HCT116 (cell line): Measurements from ENCODE around the gene RGL2. TPM values are rescaled to one million over a fixed set of nuclear protein-coding genes. Genes with fewer than 3 reads are reported as not detected.

Experiments
- ATAC-seq: fragments of 200-7000 bp; cut with Tn5 transposase; 2 replicates; pipeline ENCODE4 v1.9.1; 2020; ENCODE audit warnings: mild to moderate bottlenecking, moderate library complexity
- BruUV-seq: library from RNA; stranded (reverse); fragments of 400-500 nt; replicated peaks from 2 replicates; lab custom pipeline; 2021; lab: Mats Ljungman, UMichigan
- CTCF ChIA-PET: fragments of 300-600 bp; sonication (Branson Sonifier 250); formaldehyde crosslinking; loops from one replicate; lab custom pipeline; 2021; ENCODE audit warnings: antibody characterized with exemption; lab: Charles Lee
- POLR2A ChIA-PET: fragments of 300-600, 350-600 bp; sonication (Branson Sonifier 250); formaldehyde crosslinking; loops from one replicate; lab custom pipeline; 2021; ENCODE audit warnings: antibody characterized with exemption; lab: Charles Lee
- RAD21 ChIA-PET, 2 experiments: fragments of 300-600 bp; sonication (Branson Sonifier 250); formaldehyde crosslinking; loops; one replicate each; lab custom pipeline; 2023; ENCODE audit warnings: low total read pairs in 2 of 2; ENCODE audit not compliant: uncharacterized antibody in 2 of 2, unreplicated experiment in 2 of 2, low non-redundant PET in 1 of 2; lab: Charles Lee
- DNase-seq: peaks from one replicate; pipeline ENCODE4 v3.0.0-alpha.2; 2010; ENCODE audit warnings: low read depth, low spot score
- H2AFZ ChIP-seq: fragments of 200-600 bp; shearing (Covaris generic), sonication (generic); 2 replicates; pipeline ENCODE4 v1.6.1; 2017; ENCODE audit warnings: low read depth, mixed run types, mixed read lengths, antibody characterized with exemption, low read length; ENCODE audit not compliant: poor library complexity, severe bottlenecking
- H3K27ac ChIP-seq: 2 replicates; pipeline ENCODE4 v1.5.1; 2012; ENCODE audit warnings: low read depth, low read length
- H3K27me3 ChIP-seq: fragments of 200-600 bp; sonication (generic); 2 replicates; pipeline ENCODE4 v1.6.1; 2016; ENCODE audit warnings: mixed run types, low read length, mixed read lengths; ENCODE audit not compliant: insufficient read depth
- H3K36me3 ChIP-seq, 2 experiments: fragments of 200-500 bp in 1 of 2; fragments of 200-600 bp in 1 of 2; sonication (Bioruptor generic) in 1 of 2; sonication (generic) in 1 of 2; 2 replicates each; pipeline versions ENCODE4 v1.5.1 to v1.6.1; 2014 to 2016; ENCODE audit warnings: low read length in 2 of 2, inconsistent platforms in 1 of 2, mixed read lengths in 1 of 2, mixed run types in 1 of 2; ENCODE audit not compliant: insufficient read depth in 2 of 2, control insufficient read depth in 1 of 2
- H3K4me1 ChIP-seq, 2 experiments: fragments of 200-600 bp in 1 of 2; sonication (generic) in 1 of 2; 2 replicates each; pipeline versions ENCODE4 v1.5.1 to v1.6.1; 2012 to 2017; ENCODE audit warnings: low read length in 2 of 2, inconsistent platforms in 1 of 2, mild to moderate bottlenecking in 1 of 2, mixed read lengths in 1 of 2, mixed run types in 1 of 2, moderate library complexity in 1 of 2; ENCODE audit not compliant: insufficient read depth in 2 of 2, control insufficient read depth in 1 of 2
- H3K4me2 ChIP-seq: fragments of 200-600 bp; sonication (generic); 2 replicates; pipeline ENCODE4 v1.6.1; 2017; ENCODE audit warnings: mixed run types, low read length, mixed read lengths
- H3K4me3 ChIP-seq, 2 experiments: fragments of 200-600 bp in 1 of 2; sonication (generic) in 1 of 2; replicated peaks in 1 of 2; 2 replicates each; pipeline ENCODE4 v1.5.1; 2011 to 2016; ENCODE audit warnings: low read length in 2 of 2, control low read depth in 1 of 2, low read depth in 1 of 2, mild to moderate bottlenecking in 1 of 2, mixed read lengths in 1 of 2, mixed run types in 1 of 2
- H3K79me2 ChIP-seq: fragments of 200-600 bp; sonication (generic); 2 replicates; pipeline ENCODE4 v1.6.1; 2017; ENCODE audit warnings: mild to moderate bottlenecking, mixed run types, low read length, moderate library complexity, mixed read lengths; ENCODE audit not compliant: insufficient read depth
- H3K9ac ChIP-seq: fragments of 200-600 bp; sonication (generic); 2 replicates; pipeline ENCODE4 v1.6.1; 2016; ENCODE audit warnings: low read length, mixed read lengths
- H3K9me2 ChIP-seq: fragments of 200-600 bp; sonication (generic), shearing (Covaris generic); 2 replicates; pipeline ENCODE4 v1.6.1; 2017; ENCODE audit warnings: mixed run types, mild to moderate bottlenecking, moderate library complexity; ENCODE audit not compliant: insufficient read depth
- H3K9me3 ChIP-seq, 2 experiments: fragments of 200-500 bp in 1 of 2; fragments of 200-600 bp in 1 of 2; sonication (Bioruptor generic) in 1 of 2; sonication (generic) in 1 of 2; 2 replicates each; pipeline ENCODE4 v1.6.1; 2014 to 2017; ENCODE audit warnings: low read length in 2 of 2, mixed read lengths in 2 of 2, inconsistent platforms in 1 of 2, low read depth in 1 of 2, mild to moderate bottlenecking in 1 of 2, mixed run types in 1 of 2, moderate library complexity in 1 of 2; ENCODE audit not compliant: control insufficient read depth in 1 of 2, insufficient read depth in 1 of 2
- H4K20me1 ChIP-seq: fragments of 200-600 bp; sonication (generic), shearing (Covaris generic); 2 replicates; pipeline ENCODE4 v1.6.1; 2017; ENCODE audit warnings: mixed run types, mild to moderate bottlenecking, moderate library complexity; ENCODE audit not compliant: insufficient read depth
- ATF3 ChIP-seq: IDR thresholded peaks from 2 replicates; pipeline ENCODE4 v1.6.1; 2012
- CBX3 ChIP-seq: IDR thresholded peaks from 2 replicates; pipeline ENCODE4 v1.6.1; 2012; ENCODE audit warnings: low read depth
- CEBPB ChIP-seq: IDR thresholded peaks from 2 replicates; pipeline ENCODE4 v1.6.1; 2012; ENCODE audit warnings: low read depth
- CTCF ChIP-seq, 3 experiments: fragments of 200-600 bp in 1 of 3; sonication (generic) in 1 of 3; IDR thresholded peaks in 2 of 3; conservative IDR thresholded peaks in 1 of 3; 2 replicates each; pipeline ENCODE4 v1.5.1; 2012 to 2017; ENCODE audit warnings: low read depth in 2 of 3, low read length in 2 of 3, antibody characterized with exemption in 1 of 3, borderline replicate concordance in 1 of 3, control low read depth in 1 of 3, mild to moderate bottlenecking in 1 of 3, mixed read lengths in 1 of 3, mixed run types in 1 of 3, moderate library complexity in 1 of 3; ENCODE audit not compliant: insufficient read depth in 1 of 3
- EGR1 ChIP-seq: IDR thresholded peaks from 2 replicates; pipeline ENCODE4 v1.6.1; 2012; ENCODE audit warnings: low read depth
- ELF1 ChIP-seq: IDR thresholded peaks from 2 replicates; pipeline ENCODE4 v1.6.1; 2012; ENCODE audit warnings: low read depth, borderline replicate concordance
- EZH2phosphoT487 ChIP-seq: fragments of 200-600 bp; IDR thresholded peaks from 2 replicates; pipeline ENCODE4 v1.6.1; 2018; ENCODE audit warnings: antibody characterized with exemption, borderline replicate concordance
- FOSL1 ChIP-seq: IDR thresholded peaks from 2 replicates; pipeline ENCODE4 v1.6.1; 2012; ENCODE audit warnings: low read depth
- JUND ChIP-seq: IDR thresholded peaks from 2 replicates; pipeline ENCODE4 v1.6.1; 2012
- MAX ChIP-seq: IDR thresholded peaks from 2 replicates; pipeline ENCODE4 v1.6.1; 2012
- POLR2A ChIP-seq: IDR thresholded peaks from 2 replicates; pipeline ENCODE4 v1.7.0; 2011; ENCODE audit warnings: borderline replicate concordance; ENCODE audit not compliant: insufficient read depth, insufficient read length; ENCODE audit errors: extremely low read depth
- POLR2AphosphoS5 ChIP-seq: IDR thresholded peaks from 2 replicates; pipeline ENCODE4 v1.6.1; 2011; ENCODE audit warnings: mild to moderate bottlenecking, low read depth, low read length, moderate library complexity
- SIN3A ChIP-seq: IDR thresholded peaks from 2 replicates; pipeline ENCODE4 v1.6.1; 2012; ENCODE audit warnings: low read depth
- SP1 ChIP-seq: IDR thresholded peaks from 2 replicates; pipeline ENCODE4 v1.6.1; 2012; ENCODE audit warnings: low read depth
- SRF ChIP-seq: IDR thresholded peaks from 2 replicates; pipeline ENCODE4 v1.6.1; 2012; ENCODE audit warnings: low read depth
- TCF7L2 ChIP-seq: IDR thresholded peaks from 2 replicates; pipeline ENCODE4 v1.7.0; 2011; ENCODE audit warnings: borderline replicate concordance, inconsistent platforms; ENCODE audit not compliant: insufficient read depth, insufficient read length; ENCODE audit errors: extremely low read depth
- YY1 ChIP-seq: IDR thresholded peaks from 2 replicates; pipeline ENCODE4 v1.6.1; 2011; ENCODE audit warnings: low read length, low read depth, moderate library complexity, mild to moderate bottlenecking; ENCODE audit not compliant: insufficient replicate concordance; ENCODE audit errors: extremely low read depth
- ZNF274 ChIP-seq: fragments of 200-500 bp; sonication (Bioruptor generic); IDR thresholded peaks from 2 replicates; pipeline ENCODE4 v1.6.1; 2014; ENCODE audit warnings: mild to moderate bottlenecking, low read depth, low read length, inconsistent platforms
- intact Hi-C: fragments of 100-400 bp; cut with micrococcal nuclease; formaldehyde crosslinking; loops from 2 replicates; pipeline ENCODE4 v1.10.0; 2022
- total RNA-seq: library from RNA; stranded (reverse); gene quantifications from one replicate; pipeline ENCODE4 v1.2.1, GENCODE V29; 2021; ENCODE audit not compliant: unreplicated experiment

The RGL2 gene
- total RNA-seq, 1 experiment from 2014 or later: 53.4 TPM

- H2AFZ ChIP-seq: no peak overlapping the region
- no peaks in the 10 kb centered on the region for H3K27me3 ChIP-seq
- no peaks in the 10 kb centered on the region for H3K9me2 ChIP-seq
- no peak overlapping the region for H3K27ac ChIP-seq
- H3K9ac ChIP-seq: no peak overlapping the region
- intact Hi-C loops: no loop called here
- no TSS peak for BruUV-seq
- no peaks in the 10 kb centered on the region for H3K36me3 ChIP-seq
- ChIA-PET POLR2A (no interaction called here), RAD21 (no interaction called here), CTCF (no interaction called here)
- H3K4me3 ChIP-seq: no peak overlapping the region
- no peaks in the 10 kb centered on the region for H3K9me3 ChIP-seq
- H4K20me1 ChIP-seq: no peaks in the 10 kb centered on the region
- ATAC-seq (no peak), DNase-seq (no peak)
- H3K4me1 ChIP-seq: peaks cover 3 to 12% of the 10 kb centered on the region in 2 experiments
- no peak overlapping the region for H3K4me2 ChIP-seq
- no peaks in the 10 kb centered on the region for H3K79me2 ChIP-seq
- TF ChIP-seq POLR2AphosphoS5 (no peak), TCF7L2 (no peak), POLR2A (no peak), CBX3 (no peak), ELF1 (no peak), ZNF274 (no peak), YY1 (no peak), FOSL1 (no peak), SRF (no peak), SIN3A (no peak), MAX (no peak), EGR1 (no peak), CTCF (IDR thresholded peaks at IDR 0.05 in 2 of 3, conservative IDR thresholded peaks at IDR 0.05 in 1 of 3; ENCODE audit: borderline replicate concordance in 1 of 3, insufficient read depth in 1 of 3, low read depth in 2 of 3, low read length in 2 of 3) (no peak), EZH2phosphoT487 (no peak), JUND (no peak), SP1 (no peak), CEBPB (no peak), ATF3 (no peak)
Observed at GRCh38 chr6:33329058-33329457, 30.3 kb upstream of the RGL2 start.
